Measurements from ENCODE around the gene ITIH4.

Gene ITIH4

DNA sequence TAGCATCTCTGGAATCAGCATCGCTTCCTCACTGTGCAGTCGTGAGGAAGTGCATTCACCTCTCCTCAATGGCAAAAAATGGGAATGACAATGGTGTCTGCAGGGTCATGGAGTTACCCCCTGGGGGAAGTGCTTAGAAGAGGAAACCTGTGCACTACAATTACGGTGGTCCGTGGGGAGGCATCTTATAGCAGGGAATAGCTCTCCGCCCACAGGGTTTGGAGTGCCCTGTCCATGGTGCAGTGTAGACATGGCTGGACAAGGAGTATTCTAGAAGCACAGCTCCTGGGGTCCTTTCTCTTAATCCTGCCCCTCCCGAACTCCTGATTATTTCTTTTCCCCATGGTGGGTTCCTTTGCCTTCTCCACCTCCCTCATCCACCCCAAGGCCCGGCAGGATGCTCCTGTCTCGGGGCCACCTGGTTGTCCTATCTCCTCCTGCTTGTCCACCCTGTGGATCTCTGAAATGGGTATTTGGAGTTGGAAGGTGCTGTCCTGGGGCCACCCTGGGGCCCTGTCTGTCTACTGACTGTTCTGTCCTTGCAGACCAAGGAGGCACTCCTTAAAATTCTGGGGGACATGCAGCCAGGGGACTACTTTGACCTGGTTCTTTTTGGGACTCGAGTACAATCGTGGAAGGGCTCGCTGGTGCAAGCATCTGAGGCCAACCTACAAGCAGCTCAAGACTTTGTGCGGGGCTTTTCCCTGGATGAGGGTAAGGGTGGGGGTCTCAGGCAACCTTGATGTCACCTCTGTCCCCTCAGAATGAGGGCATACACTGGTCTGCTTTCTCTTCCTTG is 47.9 kb downstream of the ITIH4 start:
- Histone ChIP-seq H3K4me3 (ENCODE audit: low read depth, low read length) (no peak overlapping the region), H3K27me3 (ENCODE audit: insufficient read depth, low read depth, severe bottlenecking) (no peaks in the 10 kb centered on the region), H3K9me3 (ENCODE audit: severe bottlenecking) (no peaks in the 10 kb centered on the region), H3K27ac (no peak overlapping the region), H3K36me3 (no peaks in the 10 kb centered on the region)
- TF ChIP-seq, protein P1, sequence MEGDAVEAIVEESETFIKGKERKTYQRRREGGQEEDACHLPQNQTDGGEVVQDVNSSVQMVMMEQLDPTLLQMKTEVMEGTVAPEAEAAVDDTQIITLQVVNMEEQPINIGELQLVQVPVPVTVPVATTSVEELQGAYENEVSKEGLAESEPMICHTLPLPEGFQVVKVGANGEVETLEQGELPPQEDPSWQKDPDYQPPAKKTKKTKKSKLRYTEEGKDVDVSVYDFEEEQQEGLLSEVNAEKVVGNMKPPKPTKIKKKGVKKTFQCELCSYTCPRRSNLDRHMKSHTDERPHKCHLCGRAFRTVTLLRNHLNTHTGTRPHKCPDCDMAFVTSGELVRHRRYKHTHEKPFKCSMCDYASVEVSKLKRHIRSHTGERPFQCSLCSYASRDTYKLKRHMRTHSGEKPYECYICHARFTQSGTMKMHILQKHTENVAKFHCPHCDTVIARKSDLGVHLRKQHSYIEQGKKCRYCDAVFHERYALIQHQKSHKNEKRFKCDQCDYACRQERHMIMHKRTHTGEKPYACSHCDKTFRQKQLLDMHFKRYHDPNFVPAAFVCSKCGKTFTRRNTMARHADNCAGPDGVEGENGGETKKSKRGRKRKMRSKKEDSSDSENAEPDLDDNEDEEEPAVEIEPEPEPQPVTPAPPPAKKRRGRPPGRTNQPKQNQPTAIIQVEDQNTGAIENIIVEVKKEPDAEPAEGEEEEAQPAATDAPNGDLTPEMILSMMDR (IDR thresholded peaks at IDR 0.05; ENCODE audit: low read depth, low read length): no peak
- no peak for DNase-seq

DNA sequence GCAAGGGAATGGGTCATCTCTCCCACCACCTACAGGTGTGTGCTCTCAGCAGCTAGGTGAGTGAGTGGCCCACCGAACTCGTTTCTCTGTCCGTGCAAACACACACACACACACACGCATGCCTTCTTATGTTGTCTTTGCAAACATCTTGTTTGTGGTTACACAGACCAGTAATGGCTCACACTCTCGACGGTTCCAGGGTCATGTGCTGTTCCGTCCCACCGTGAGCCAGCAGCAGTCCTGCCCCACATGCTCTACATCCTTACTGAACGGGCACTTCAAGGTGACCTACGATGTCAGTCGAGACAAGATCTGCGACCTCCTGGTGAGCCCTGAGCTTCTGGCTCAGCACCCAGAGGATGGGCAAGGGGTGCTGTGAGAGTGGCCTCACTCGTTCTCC is 48.7 kb downstream of the ITIH4 start:
- TF ChIP-seq, protein P1 (IDR thresholded peaks at IDR 0.05; ENCODE audit: low read depth, low read length): no peak

DNA sequence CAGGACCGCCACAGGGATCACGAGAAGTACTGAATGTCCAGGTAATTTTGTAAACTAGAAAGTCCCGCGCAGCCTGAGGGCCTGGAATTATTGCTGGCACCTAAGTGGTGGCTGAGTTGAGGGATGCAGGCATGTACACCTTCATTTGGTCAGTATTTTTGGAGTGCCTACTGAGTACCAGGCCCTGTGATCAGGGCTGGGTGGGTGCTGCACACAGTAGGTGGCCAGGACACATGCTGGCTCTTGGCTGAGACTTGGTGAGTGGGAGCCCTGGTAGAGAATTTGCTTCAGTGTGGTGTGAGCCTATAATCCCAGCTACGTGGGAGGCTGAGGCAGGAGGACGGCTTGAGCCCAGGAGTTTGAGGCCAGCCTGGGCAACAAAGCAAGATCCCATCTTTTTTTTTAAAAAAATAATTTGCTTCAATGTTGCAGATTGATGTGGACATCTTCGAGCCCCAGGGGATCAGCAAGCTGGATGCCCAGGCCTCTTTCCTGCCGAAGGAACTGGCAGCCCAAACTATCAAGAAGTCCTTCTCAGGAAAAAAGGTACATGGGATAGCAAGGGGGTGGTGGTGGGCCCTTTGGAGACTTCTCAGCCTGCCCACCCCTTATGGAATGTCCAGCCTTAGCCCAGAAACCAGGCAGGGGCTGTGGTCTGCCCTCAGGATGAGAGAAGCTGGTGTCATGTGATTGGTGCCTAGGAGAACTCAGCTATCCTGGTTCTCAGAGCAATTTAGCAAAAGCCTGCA is 50.5 kb downstream of the ITIH4 start:
- Histone ChIP-seq H3K9me3 (ENCODE audit: severe bottlenecking) (no peaks in the 10 kb centered on the region), H3K36me3 (no peaks in the 10 kb centered on the region), H3K27ac (no peak overlapping the region), H3K27me3 (ENCODE audit: insufficient read depth, low read depth, severe bottlenecking) (no peaks in the 10 kb centered on the region), H3K4me3 (ENCODE audit: low read depth, low read length) (no peak overlapping the region)
- no peak for DNase-seq
- TF ChIP-seq, protein P1 (IDR thresholded peaks at IDR 0.05; ENCODE audit: low read depth, low read length): no peak

More for the DNA sequence above, 48.7 kb downstream of the ITIH4 start:
- Histone ChIP-seq H3K4me3 (ENCODE audit: low read depth, low read length) (no peak overlapping the region), H3K27me3 (ENCODE audit: insufficient read depth, low read depth, severe bottlenecking) (no peaks in the 10 kb centered on the region), H3K27ac (no peak overlapping the region), H3K36me3 (no peaks in the 10 kb centered on the region), H3K9me3 (ENCODE audit: severe bottlenecking) (no peaks in the 10 kb centered on the region)
- DNase-seq: no peak

DNA sequence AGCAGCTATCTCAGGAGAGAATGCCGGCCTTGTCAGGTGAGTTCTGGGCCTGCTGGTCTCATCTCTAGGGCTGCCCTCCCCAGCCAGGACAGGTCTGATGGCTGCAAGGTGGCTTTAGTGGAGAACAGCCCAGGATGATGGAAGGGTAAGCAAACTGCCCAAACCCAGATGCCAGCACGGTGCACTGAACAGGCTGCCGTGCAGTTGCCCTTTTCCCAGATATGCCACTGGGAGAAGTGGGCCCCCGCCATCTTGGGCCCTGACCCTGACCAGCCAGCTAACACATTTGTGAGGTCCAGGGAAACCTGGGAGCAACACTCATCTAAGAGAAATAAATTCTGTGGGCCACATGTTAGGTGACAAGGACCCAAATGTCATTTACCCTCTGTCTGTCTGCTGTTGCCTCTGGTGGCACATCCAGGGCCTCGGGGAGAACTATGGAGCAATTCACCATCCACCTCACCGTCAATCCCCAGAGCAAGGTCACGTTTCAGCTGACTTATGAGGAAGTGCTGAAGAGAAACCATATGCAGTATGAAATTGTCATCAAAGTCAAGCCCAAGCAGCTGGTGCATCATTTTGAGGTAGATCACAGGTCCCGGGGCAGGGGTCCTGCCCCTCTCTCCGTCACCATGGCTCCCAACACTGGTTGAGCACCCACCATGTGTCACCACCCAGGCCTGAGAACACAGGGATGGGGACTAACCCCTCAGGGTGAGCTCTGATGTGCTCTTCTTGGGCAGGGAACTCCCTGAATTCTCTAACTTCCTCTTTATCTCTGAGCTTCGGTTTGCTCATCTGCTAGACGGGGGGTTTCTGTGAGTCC is 51.2 kb downstream of the ITIH4 start:
- H3K36me3 ChIP-seq: no peaks in the 10 kb centered on the region
- H3K4me3 ChIP-seq (ENCODE audit: low read depth, low read length): no peak overlapping the region
- DNase-seq: no peak
- no peak overlapping the region for H3K27ac ChIP-seq
- no peaks in the 10 kb centered on the region for H3K27me3 ChIP-seq (ENCODE audit: insufficient read depth, low read depth, severe bottlenecking)
- no peaks in the 10 kb centered on the region for H3K9me3 ChIP-seq (ENCODE audit: severe bottlenecking)
- TF ChIP-seq, protein P1 (IDR thresholded peaks at IDR 0.05; ENCODE audit: low read depth, low read length): no peak

DNA sequence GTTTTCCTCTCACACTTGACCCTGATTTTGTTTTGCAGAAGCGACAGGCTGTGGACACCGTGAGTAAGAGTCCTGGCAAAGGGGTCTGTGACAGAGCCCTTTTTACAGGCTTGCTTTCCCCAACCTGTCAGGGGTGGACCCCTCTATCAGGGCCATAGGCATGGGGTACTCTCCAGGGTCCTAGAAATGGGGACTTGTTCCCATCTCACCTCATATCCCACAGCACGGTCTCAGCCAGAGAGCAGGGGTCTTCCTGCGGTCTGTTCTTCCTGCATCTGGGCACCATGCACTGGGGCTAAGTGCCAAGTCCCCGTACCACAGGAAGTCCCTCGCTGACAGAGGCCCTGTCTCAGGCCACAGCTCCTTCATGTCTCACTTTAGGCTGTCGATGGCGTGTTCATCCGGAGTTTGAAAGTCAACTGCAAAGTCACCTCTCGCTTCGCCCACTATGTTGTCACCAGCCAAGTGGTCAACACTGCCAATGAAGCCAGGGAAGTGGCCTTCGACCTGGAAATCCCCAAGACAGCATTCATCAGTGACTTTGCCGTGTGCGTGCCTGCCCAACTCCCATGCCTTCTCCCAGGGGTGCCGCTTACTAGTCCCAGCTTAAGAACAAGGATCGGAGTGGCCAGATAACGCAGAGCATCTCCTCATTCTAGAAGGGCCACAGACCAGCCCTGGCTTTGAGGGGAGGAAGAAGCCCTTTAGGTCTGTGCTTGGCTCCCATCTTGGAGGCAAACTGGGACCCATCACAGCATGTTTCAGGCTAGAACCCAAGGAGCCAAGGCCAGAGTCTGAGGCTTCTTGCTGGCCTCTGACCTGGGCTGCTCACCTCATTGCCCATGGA is 52.3 kb downstream of the ITIH4 start:
- Histone ChIP-seq H3K4me3 (ENCODE audit: low read depth, low read length) (no peak overlapping the region), H3K36me3 (no peaks in the 10 kb centered on the region), H3K9me3 (ENCODE audit: severe bottlenecking) (no peaks in the 10 kb centered on the region), H3K27me3 (ENCODE audit: insufficient read depth, low read depth, severe bottlenecking) (no peaks in the 10 kb centered on the region), H3K27ac (no peak overlapping the region)
- TF ChIP-seq, protein P1 (IDR thresholded peaks at IDR 0.05; ENCODE audit: low read depth, low read length): no peak
- no peak for DNase-seq

Measured in WERI-Rb-1 (cell line).